Measurements from ENCODE around the gene EXOC6B. TPM values are rescaled to one million over a fixed set of nuclear protein-coding genes. Genes with fewer than 3 reads are reported as not detected.
A peak's percentile ranks its signal among the peaks of the same experiment; 100 is the strongest.

Gene EXOC6B
- total RNA-seq, 2 experiments from 2014 or later, result 8.5 to 8.6 TPM

GRCh38 chr2:72780477-72780876, 45.4 kb downstream of the EXOC6B start:
- ChIA-PET CTCF (interaction anchor here (1.3 to 2.8 kb wide), 4 partner anchors 9 to 83 kb away, joined by 4 to 9 read pairs (median 5); no protein-coding TSS in a partner anchor), POLR2A (no interaction called here)
- Mint-ChIP-seq H3K4me3 (no peak overlapping the region), H3K4me1 (ENCODE audit: low read depth) (peaks cover 7% of the 10 kb centered on the region), H3K27me3 (no peaks in the 10 kb centered on the region), H3K9me3 (peaks cover 3% of the 10 kb centered on the region), H3K27ac (no peak overlapping the region), H3K36me3 (peaks cover 8% of the 10 kb centered on the region)
- intact Hi-C loops (cut with micrococcal nuclease), result no loop called here
- no peak for DNase-seq

DNA sequence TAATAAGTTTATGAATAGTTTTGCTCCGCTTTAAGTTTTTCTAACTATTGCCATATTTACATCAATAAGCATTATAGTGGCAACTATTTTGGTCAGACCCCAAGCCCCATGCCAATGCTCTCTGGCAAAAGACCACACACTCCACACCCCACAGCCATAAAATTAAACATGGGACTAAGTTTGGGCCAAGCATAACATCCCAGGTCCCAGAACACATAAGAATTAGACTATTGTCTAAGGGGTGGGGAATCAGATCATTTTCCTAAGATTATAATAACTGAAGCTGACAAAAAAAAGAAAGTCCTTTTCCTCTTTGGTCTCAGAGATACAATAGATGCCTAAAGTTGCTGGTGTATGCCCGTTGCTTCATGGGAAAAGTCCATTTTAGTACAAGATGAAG, 46.3 kb downstream of the EXOC6B start:
- no peak overlapping the region for H3K27ac Mint-ChIP-seq
- ChIA-PET POLR2A (no interaction called here), CTCF (interaction anchor here (0.6 to 2.8 kb wide), 4 partner anchors 9 to 84 kb away, joined by 3 to 9 read pairs (median 4); no protein-coding TSS in a partner anchor)
- no peak for DNase-seq
- intact Hi-C loops (cut with micrococcal nuclease), result loop anchor here (2.0 kb wide), 1 partner anchor 45 kb away; no protein-coding TSS in a partner anchor
- H3K36me3 Mint-ChIP-seq, result peaks cover 8% of the 10 kb centered on the region
- H3K4me3 Mint-ChIP-seq, result no peak overlapping the region
- H3K27me3 Mint-ChIP-seq, result no peaks in the 10 kb centered on the region
- peaks cover 7% of the 10 kb centered on the region for H3K4me1 Mint-ChIP-seq (ENCODE audit: low read depth)
- peaks cover 3% of the 10 kb centered on the region for H3K9me3 Mint-ChIP-seq

DNA sequence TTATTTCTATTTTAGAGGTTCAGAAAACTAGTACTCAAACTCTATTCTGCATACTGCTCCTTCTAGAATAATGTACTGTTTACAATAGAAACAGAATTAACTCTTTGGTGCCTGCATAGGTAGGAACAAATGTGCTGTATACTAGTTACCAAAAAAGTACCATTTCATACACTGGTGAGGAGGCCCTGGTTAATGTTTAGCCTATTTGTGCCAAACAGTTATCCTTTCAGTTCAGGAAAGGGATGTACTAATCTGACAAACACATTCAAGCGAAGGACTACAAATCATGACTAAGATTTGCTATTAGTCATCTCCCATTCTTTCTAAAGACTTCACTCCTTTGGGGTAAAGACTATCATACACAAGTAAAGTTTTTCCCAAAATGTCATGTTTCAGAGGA, 47.4 kb downstream of the EXOC6B start:
- Mint-ChIP-seq H3K27me3 (no peaks in the 10 kb centered on the region), H3K4me1 (ENCODE audit: low read depth) (peaks cover 7% of the 10 kb centered on the region), H3K27ac (no peak overlapping the region), H3K4me3 (no peak overlapping the region), H3K9me3 (peaks cover 3% of the 10 kb centered on the region), H3K36me3 (peaks cover 1% of the 10 kb centered on the region)
- DNase-seq, result no peak
- POLR2A ChIA-PET, result no interaction called here
- intact Hi-C loops (cut with micrococcal nuclease), result loop anchor here (2.0 kb wide), 1 partner anchor 46 kb away; no protein-coding TSS in a partner anchor
- CTCF ChIA-PET, result interaction anchor here (0.6 to 2.8 kb wide), 3 partner anchors 11 to 83 kb away, joined by 3 to 9 read pairs (median 4); no protein-coding TSS in a partner anchor

- peak; percentile 38 for DNase-seq
- H3K4me3 Mint-ChIP-seq, result no peak overlapping the region
- no peaks in the 10 kb centered on the region for H3K27me3 Mint-ChIP-seq
- POLR2A ChIA-PET, result no interaction called here
- no peaks in the 10 kb centered on the region for H3K9me3 Mint-ChIP-seq
- intact Hi-C loops (cut with micrococcal nuclease), result loop anchor here (1.0 to 5.0 kb wide), 4 partner anchors 54 to 406 kb away; partner anchors contain the start of gene SPR
- CTCF ChIA-PET, result interaction anchor here (0.6 to 3.4 kb wide), 14 partner anchors 10 to 407 kb away, joined by 3 to 26 read pairs (median 8); partner anchors contain the start of gene SPR
- H3K4me1 Mint-ChIP-seq (ENCODE audit: low read depth), result no peaks in the 10 kb centered on the region
- H3K36me3 Mint-ChIP-seq, result no peaks in the 10 kb centered on the region
- H3K27ac Mint-ChIP-seq, result no peak overlapping the region
Measured at GRCh38 chr2:72770879-72771461, 54.9 kb downstream of the EXOC6B start.

DNA sequence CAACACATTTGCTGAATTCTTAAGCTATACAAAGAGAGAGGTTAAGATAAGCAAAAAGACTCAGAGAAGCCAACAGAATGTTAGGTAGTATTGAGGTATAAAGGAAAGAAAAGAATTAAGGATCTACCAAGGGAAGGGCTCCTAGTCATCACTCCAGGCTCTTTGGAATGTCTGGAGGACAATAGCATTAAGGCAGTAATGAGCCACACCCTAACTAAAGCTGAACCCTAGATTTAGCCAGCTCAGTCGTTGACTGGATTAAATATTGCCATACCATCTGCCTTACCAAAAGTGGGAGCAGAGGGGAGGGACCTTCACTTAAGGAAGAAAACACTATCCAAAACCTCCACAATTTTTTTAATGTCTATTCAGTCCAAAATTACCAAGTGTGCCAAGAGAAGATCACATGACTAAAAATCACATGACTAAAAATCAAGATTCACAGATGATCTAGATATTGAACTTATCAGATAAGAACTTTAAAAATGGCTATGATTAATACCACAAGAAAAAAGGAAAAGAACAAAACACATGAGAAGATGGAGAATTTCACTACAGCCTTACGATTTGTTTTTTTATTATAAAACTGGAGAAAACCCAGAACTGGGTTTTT, 59.7 kb downstream of the EXOC6B start:
- Mint-ChIP-seq H3K36me3 (peaks cover 11% of the 10 kb centered on the region), H3K4me3 (no peak overlapping the region), H3K9me3 (peaks cover 15% of the 10 kb centered on the region), H3K27ac (no peak overlapping the region), H3K27me3 (no peaks in the 10 kb centered on the region), H3K4me1 (ENCODE audit: low read depth) (no peaks in the 10 kb centered on the region)
- DNase-seq, result no peak
- ChIA-PET CTCF (interaction anchor here (0.8 to 1.0 kb wide), 2 partner anchors 93 to 95 kb away, joined by 3 read pairs; no protein-coding TSS in a partner anchor), POLR2A (no interaction called here)
- intact Hi-C loops (cut with micrococcal nuclease), result no loop called here

- H3K9me3 Mint-ChIP-seq, result peaks cover 16% of the 10 kb centered on the region
- intact Hi-C loops (cut with micrococcal nuclease), result no loop called here
- H3K4me1 Mint-ChIP-seq (ENCODE audit: low read depth), result no peaks in the 10 kb centered on the region
- H3K27ac Mint-ChIP-seq, result no peak overlapping the region
- DNase-seq, result no peak
- CTCF ChIA-PET, result no interaction called here
- no peaks in the 10 kb centered on the region for H3K27me3 Mint-ChIP-seq
- POLR2A ChIA-PET, result no interaction called here
- peaks cover 27% of the 10 kb centered on the region for H3K36me3 Mint-ChIP-seq
- no peak overlapping the region for H3K4me3 Mint-ChIP-seq
Measured at GRCh38 chr2:72762276-72762675, 63.6 kb downstream of the EXOC6B start.

- Mint-ChIP-seq H3K36me3 (peaks cover 27% of the 10 kb centered on the region), H3K4me3 (no peak overlapping the region), H3K4me1 (ENCODE audit: low read depth) (no peaks in the 10 kb centered on the region), H3K27ac (no peak overlapping the region), H3K27me3 (no peaks in the 10 kb centered on the region), H3K9me3 (peaks cover 16% of the 10 kb centered on the region)
- ChIA-PET CTCF (no interaction called here), POLR2A (no interaction called here)
- intact Hi-C loops (cut with micrococcal nuclease), result no loop called here
- DNase-seq, result no peak
Measured at GRCh38 chr2:72759755-72760154, 66.1 kb downstream of the EXOC6B start.

DNA sequence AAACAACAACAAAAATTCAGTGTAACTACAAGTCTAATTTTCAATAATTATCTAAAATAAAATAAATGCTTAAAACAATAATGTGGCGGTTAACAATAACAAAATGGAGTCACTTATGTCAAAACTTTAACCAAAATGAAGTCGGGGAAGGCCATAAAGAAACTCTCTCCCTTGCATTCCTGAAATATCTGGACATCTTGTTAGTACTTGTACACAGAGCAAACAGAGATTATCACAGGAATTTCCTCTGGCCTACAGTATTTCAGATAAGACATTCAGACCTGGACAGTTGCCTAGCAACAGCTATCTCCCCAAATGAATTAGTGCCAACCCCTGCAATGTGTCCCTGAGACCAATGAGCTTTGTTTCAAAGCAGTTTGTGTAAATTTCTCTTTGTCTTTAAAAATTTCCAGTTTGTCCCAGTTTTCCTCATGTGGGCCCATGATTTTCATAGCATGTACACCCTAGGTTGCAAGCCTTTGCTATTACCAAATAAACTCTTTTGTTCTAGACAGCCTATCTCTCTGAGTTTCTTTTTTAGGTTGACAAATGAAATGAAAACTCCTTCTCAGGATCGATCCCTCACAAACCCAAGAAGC, 68.6 kb downstream of the EXOC6B start:
- intact Hi-C loops (cut with micrococcal nuclease), result no loop called here
- ChIA-PET POLR2A (no interaction called here), CTCF (no interaction called here)
- no peak for DNase-seq
- H3K36me3 Mint-ChIP-seq, result peaks cover 23% of the 10 kb centered on the region
- H3K4me3 Mint-ChIP-seq, result no peak overlapping the region
- peaks cover 5% of the 10 kb centered on the region for H3K9me3 Mint-ChIP-seq
- no peaks in the 10 kb centered on the region for H3K27me3 Mint-ChIP-seq
- H3K4me1 Mint-ChIP-seq (ENCODE audit: low read depth), result no peaks in the 10 kb centered on the region
- no peak overlapping the region for H3K27ac Mint-ChIP-seq

GRCh38 chr2:72755647-72756423, 70.0 kb downstream of the EXOC6B start:
- ChIA-PET POLR2A (no interaction called here), CTCF (no interaction called here)
- no peak for DNase-seq
- H3K36me3 Mint-ChIP-seq, result peaks cover 13% of the 10 kb centered on the region
- no peaks in the 10 kb centered on the region for H3K27me3 Mint-ChIP-seq
- intact Hi-C loops (cut with micrococcal nuclease), result no loop called here
- no peaks in the 10 kb centered on the region for H3K9me3 Mint-ChIP-seq
- H3K27ac Mint-ChIP-seq, result no peak overlapping the region
- no peaks in the 10 kb centered on the region for H3K4me1 Mint-ChIP-seq (ENCODE audit: low read depth)
- H3K4me3 Mint-ChIP-seq, result no peak overlapping the region

- intact Hi-C loops (cut with micrococcal nuclease), result no loop called here
- CTCF ChIA-PET, result interaction anchor here (1.1 to 1.7 kb wide), 2 partner anchors 9 to 149 kb away, joined by 3 to 4 read pairs; no protein-coding TSS in a partner anchor
- Mint-ChIP-seq H3K36me3 (peaks cover 5% of the 10 kb centered on the region), H3K27ac (no peak overlapping the region), H3K9me3 (no peaks in the 10 kb centered on the region), H3K27me3 (no peaks in the 10 kb centered on the region), H3K4me3 (no peak overlapping the region), H3K4me1 (ENCODE audit: low read depth) (no peaks in the 10 kb centered on the region)
- no peak for DNase-seq
- POLR2A ChIA-PET, result no interaction called here
Measured at GRCh38 chr2:72754628-72755320, 71.1 kb downstream of the EXOC6B start.

DNA sequence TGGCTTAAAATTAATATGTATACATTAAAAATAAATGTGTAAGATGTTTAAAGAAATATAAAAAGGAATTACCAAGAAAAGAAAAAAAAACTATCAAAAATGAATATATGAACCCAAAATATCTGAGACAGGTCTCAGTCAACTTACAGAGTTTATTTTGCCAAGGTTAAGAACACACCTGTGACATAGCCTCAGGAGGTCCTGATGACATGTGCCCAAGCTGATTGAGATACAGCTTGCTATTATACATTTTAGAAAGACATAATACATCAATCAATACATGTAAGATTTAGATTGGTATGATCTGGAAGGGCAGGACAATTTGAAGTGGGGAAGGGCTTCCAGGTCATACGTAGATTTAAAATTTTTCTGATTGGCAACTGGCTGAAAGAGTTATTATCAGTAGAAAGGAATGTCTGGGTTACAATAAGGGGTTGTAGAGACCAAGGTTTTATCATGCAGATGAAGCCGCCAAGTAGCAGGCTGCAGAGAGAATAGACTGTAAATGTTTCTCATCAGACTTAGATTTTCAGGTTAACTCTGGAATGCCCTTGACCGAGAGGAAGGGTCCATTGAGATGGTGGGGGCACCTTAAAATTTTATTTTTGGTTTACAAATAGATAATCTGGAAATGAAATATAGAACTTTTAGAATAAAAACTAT, 74.7 kb downstream of the EXOC6B start:
- H3K27ac Mint-ChIP-seq, result no peak overlapping the region
- DNase-seq, result no peak
- intact Hi-C loops (cut with micrococcal nuclease), result no loop called here
- no peak overlapping the region for H3K4me3 Mint-ChIP-seq
- no peaks in the 10 kb centered on the region for H3K36me3 Mint-ChIP-seq
- H3K9me3 Mint-ChIP-seq, result no peaks in the 10 kb centered on the region
- H3K27me3 Mint-ChIP-seq, result no peaks in the 10 kb centered on the region
- ChIA-PET CTCF (no interaction called here), POLR2A (no interaction called here)
- H3K4me1 Mint-ChIP-seq (ENCODE audit: low read depth), result no peaks in the 10 kb centered on the region

Measured in activated CD4-positive, alpha-beta memory T cell treated with anti-CD3 and anti-CD28 coated beads for 36 hours (primary cell).